GM10266 (cell line): ENCODE data around the gene PLEKHH3.
A peak's percentile ranks its signal among the peaks of the same experiment; 100 is the strongest.

Source experiments
- DNase-seq: peaks from one replicate; pipeline ENCODE4 v3.0.0; 2012; ENCODE audit errors: extremely low spot score
- TF ChIP-seq, protein P1 (sequence below): IDR thresholded peaks from 2 replicates; pipeline ENCODE4 v1.5.1; 2012; ENCODE audit warnings: mild to moderate bottlenecking, low read depth; ENCODE audit not compliant: control insufficient read depth, insufficient read depth; ENCODE audit errors: missing control alignments

PLEKHH3 gene

DNA sequence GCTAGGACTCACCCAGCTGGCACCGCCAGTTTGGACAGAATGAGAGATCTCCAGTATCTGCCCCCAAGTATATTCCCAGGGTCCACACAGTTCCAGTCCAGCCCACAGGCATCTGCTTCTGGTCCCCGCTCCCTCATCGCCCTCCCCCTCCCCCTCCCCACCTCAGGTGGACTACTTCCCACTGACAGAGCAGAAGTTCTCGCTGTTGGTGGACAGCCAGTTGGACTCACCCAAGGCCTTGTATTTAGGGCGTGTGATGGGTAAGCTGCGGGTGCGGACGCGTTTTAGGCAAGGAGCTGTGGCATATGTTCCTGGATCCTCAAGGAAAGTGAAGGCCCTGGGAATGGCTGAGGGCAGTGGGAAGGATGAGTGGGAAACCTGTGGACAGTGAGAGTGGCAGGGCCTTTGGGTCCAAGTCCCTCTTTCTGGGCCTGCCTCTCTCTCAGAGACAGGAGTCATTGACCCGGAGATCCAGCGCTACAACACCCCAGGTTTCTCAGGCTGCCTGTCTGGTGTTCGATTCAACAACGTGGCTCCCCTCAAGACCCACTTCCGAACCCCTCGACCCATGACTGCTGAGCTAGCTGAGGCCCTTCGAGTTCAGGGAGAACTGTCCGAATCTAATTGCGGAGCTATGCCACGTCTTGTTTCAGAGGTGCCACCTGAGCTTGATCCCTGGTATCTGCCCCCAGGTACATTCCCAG lies 20.5 kb upstream of the PLEKHH3 start:
- no peak for DNase-seq
- TF ChIP-seq, protein P1, sequence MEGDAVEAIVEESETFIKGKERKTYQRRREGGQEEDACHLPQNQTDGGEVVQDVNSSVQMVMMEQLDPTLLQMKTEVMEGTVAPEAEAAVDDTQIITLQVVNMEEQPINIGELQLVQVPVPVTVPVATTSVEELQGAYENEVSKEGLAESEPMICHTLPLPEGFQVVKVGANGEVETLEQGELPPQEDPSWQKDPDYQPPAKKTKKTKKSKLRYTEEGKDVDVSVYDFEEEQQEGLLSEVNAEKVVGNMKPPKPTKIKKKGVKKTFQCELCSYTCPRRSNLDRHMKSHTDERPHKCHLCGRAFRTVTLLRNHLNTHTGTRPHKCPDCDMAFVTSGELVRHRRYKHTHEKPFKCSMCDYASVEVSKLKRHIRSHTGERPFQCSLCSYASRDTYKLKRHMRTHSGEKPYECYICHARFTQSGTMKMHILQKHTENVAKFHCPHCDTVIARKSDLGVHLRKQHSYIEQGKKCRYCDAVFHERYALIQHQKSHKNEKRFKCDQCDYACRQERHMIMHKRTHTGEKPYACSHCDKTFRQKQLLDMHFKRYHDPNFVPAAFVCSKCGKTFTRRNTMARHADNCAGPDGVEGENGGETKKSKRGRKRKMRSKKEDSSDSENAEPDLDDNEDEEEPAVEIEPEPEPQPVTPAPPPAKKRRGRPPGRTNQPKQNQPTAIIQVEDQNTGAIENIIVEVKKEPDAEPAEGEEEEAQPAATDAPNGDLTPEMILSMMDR: no peak

DNA sequence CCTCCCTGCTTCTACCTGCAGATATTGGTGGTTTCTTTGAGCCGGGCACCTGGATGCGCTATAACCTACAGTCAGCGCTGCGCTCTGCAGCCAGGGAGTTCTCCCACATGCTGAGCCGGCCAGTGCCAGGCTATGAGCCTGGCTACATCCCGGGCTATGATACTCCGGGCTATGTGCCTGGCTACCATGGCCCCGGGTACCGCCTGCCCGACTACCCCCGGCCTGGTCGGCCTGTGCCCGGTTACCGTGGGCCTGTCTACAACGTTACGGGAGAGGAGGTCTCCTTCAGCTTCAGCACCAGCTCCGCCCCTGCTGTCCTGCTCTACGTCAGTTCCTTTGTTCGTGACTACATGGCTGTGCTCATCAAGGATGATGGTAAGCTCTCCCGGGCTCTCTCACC lies 18.7 kb upstream of the PLEKHH3 start:
- no peak for DNase-seq
- TF ChIP-seq, protein P1: no peak

DNA sequence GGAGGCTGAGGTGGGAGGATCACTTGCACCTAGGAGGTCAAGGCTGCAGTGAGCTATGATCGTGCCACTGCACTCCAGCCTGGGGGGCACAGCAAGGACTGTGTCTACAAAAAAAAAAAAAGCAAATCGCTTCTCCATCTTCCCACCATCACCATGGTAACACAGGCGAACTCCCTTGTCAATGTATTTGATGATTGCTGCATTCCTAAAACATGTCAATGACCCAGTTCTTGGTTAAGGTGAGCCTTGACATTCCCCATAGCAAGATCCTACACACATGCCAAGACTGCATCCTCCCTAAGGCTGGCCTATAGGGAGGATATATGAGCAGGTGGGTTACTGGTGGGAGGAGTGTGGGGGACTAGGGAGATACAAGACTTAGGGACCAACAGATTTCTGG lies 17.7 kb upstream of the PLEKHH3 start:
- TF ChIP-seq, protein P1: no peak
- DNase-seq: peak; percentile 5

DNA sequence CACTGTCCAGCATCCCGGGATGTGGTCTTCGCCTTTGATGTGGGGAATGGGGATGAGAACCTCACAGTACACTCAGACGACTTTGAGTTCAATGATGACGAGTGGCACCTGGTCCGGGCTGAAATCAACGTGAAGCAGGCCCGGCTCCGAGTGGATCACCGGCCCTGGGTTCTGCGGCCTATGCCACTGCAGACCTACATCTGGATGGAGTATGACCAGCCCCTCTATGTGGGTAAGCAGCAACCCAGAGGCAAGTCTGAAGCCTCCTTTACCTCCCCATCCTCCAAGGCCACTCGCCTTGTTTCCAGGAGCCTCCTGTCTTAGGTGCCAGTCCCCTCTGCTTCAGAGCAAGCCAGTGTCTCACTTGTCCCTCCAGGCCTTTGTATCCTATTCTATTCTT lies 15.7 kb upstream of the PLEKHH3 start:
- TF ChIP-seq, protein P1: no peak
- DNase-seq: no peak

DNA sequence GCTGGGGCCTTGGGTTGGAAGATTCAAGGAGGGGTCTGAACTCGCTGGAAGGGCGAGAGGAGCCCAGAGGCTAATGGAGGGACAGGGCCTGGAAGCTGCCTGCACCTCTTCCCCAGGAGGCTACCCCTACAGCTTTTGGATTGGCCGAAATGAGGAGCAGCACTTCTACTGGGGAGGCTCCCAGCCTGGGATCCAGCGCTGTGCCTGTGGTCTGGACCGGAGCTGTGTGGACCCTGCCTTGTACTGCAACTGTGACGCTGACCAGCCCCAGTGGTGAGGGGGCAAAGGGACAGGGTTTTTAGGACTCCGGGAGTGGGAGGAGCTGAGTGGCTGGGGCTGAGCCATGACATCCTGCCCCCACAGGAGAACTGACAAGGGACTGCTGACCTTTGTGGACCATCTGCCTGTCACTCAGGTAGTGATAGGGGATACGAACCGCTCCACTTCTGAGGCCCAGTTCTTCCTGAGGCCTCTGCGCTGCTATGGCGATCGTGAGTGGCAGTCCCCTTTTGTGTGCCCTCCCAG lies 14.3 kb upstream of the PLEKHH3 start:
- TF ChIP-seq, protein P1: no peak
- no peak for DNase-seq

- no peak for DNase-seq
- TF ChIP-seq, protein P1: no peak
Measured at GRCh38 chr17:42690596-42690995, 13.8 kb upstream of the PLEKHH3 start.

DNA sequence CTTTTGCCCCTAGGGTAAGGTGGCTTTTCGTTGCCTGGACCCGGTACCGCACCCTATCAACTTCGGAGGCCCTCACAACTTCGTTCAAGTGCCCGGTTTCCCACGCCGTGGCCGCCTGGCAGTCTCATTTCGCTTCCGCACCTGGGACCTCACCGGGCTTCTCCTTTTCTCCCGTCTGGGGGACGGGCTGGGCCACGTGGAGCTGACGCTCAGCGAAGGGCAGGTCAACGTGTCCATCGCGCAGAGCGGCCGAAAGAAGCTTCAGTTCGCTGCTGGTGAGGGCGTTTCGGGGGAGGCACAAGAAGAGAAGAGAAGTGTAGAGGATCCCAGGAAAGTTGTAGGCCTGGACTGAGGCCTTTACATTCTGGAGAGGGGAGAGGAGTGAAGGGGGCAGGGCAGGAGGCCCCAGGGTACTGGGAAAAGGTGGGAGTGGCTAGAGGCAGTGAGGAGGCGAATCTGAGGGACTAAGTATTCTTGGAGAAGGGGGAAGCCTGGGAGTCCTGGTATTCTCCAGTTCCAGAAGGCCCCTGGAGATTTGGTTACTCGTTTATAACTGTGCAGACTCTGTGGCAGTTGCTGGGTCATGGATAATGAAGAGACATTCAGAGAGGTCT lies 11.0 kb upstream of the PLEKHH3 start:
- TF ChIP-seq, protein P1: no peak
- DNase-seq: no peak
